Neural cell (in vitro differentiated cells): ENCODE measurements around the gene BRAF. TPM values are rescaled to one million over a fixed set of nuclear protein-coding genes. Genes with fewer than 3 reads are reported as not detected.

Experiments
- H2AFZ ChIP-seq: fragments of 200-600, 300-800 bp; sonication (generic), shearing (Covaris generic); 2 replicates; pipeline ENCODE4 v1.6.0; 2014; ENCODE audit warnings: low read depth, mild to moderate bottlenecking, antibody characterized with exemption, low read length, moderate library complexity
- H3F3A ChIP-seq: fragments of 200-600 bp; shearing (Covaris generic); 2 replicates; pipeline ENCODE4 v1.6.1; 2016; ENCODE audit warnings: mild to moderate bottlenecking, moderate library complexity, mixed read lengths, antibody characterized with exemption, low read length; ENCODE audit not compliant: insufficient read depth, poor library complexity, severe bottlenecking
- H3K27ac ChIP-seq: fragments of 200-600, 300-800 bp; sonication (generic), shearing (Covaris generic); 2 replicates; pipeline ENCODE4 v1.5.1; 2014; ENCODE audit warnings: mild to moderate bottlenecking, low read length, moderate library complexity
- H3K27me3 ChIP-seq: fragments of 300-800, 200-600 bp; sonication (generic), shearing (Covaris generic); 2 replicates; pipeline ENCODE4 v1.6.0; 2014; ENCODE audit warnings: mild to moderate bottlenecking, low read depth, low read length, moderate library complexity; ENCODE audit not compliant: insufficient read depth
- H3K36me3 ChIP-seq: fragments of 300-800, 200-600 bp; sonication (generic), shearing (Covaris generic); 2 replicates; pipeline ENCODE4 v1.5.1; 2014; ENCODE audit warnings: mild to moderate bottlenecking, antibody characterized with exemption, low read length, moderate library complexity; ENCODE audit not compliant: insufficient read depth
- H3K4me2 ChIP-seq: fragments of 300-800, 200-600 bp; sonication (generic), shearing (Covaris generic); 2 replicates; pipeline ENCODE4 v1.6.0; 2014; ENCODE audit warnings: mild to moderate bottlenecking, low read length
- H3K4me3 ChIP-seq: fragments of 300-800, 200-600 bp; sonication (generic), shearing (Covaris generic); 2 replicates; pipeline ENCODE4 v1.5.1; 2014; ENCODE audit warnings: mild to moderate bottlenecking, low read length, moderate library complexity
- H3K79me2 ChIP-seq: fragments of 200-600 bp; shearing (Covaris generic); replicated peaks from 2 replicates; pipeline ENCODE4 v1.6.0; 2014; ENCODE audit warnings: mild to moderate bottlenecking, low read length, moderate library complexity; ENCODE audit not compliant: insufficient read depth
- H3K9ac ChIP-seq: fragments of 300-800, 200-600 bp; sonication (generic), shearing (Covaris generic); 2 replicates; pipeline ENCODE4 v1.6.1; 2016; ENCODE audit warnings: mild to moderate bottlenecking, low read length, mixed read lengths
- H3K9me2 ChIP-seq: fragments of 200-600 bp; shearing (Covaris generic); 2 replicates; pipeline ENCODE4 v1.6.1; 2016; ENCODE audit warnings: mild to moderate bottlenecking, low read length, mixed read lengths; ENCODE audit not compliant: insufficient read depth
- H3K9me3 ChIP-seq: fragments of 200-600, 300-800 bp; sonication (generic), shearing (Covaris generic); 2 replicates; pipeline ENCODE4 v1.6.1; 2016; ENCODE audit warnings: mild to moderate bottlenecking, mixed run types, low read length, moderate library complexity, mixed read lengths
- H4K20me1 ChIP-seq: fragments of 200-600 bp; shearing (Covaris generic); 2 replicates; pipeline ENCODE4 v1.6.1; 2016; ENCODE audit warnings: mild to moderate bottlenecking, mixed run types; ENCODE audit not compliant: insufficient read depth
- EP300 ChIP-seq: fragments of 450-650 bp; conservative IDR thresholded peaks from 2 replicates; pipeline ENCODE4 v1.6.1; 2014; ENCODE audit warnings: antibody characterized with exemption, mild to moderate bottlenecking, moderate library complexity; ENCODE audit not compliant: poor library complexity, severe bottlenecking
- EZH2 ChIP-seq: fragments of 200-600, 300-800 bp; shearing (Covaris generic), sonication (generic); IDR thresholded peaks from 2 replicates; pipeline ENCODE4 v1.6.1; 2014; ENCODE audit warnings: antibody characterized with exemption, low read length, borderline replicate concordance, mild to moderate bottlenecking; ENCODE audit not compliant: insufficient read depth, poor library complexity, severe bottlenecking
- MXI1 ChIP-seq: fragments of 450-650 bp; conservative IDR thresholded peaks from 2 replicates; pipeline ENCODE4 v1.6.1; 2014; ENCODE audit warnings: antibody characterized with exemption, mild to moderate bottlenecking; ENCODE audit not compliant: poor library complexity, severe bottlenecking
- POLR2AphosphoS5 ChIP-seq: IDR thresholded peaks from 2 replicates; pipeline ENCODE4 v1.6.1; 2012
- SMC3 ChIP-seq: fragments of 450-650 bp; conservative IDR thresholded peaks from 2 replicates; pipeline ENCODE4 v1.6.1; 2014; ENCODE audit warnings: antibody characterized with exemption, mild to moderate bottlenecking, moderate library complexity; ENCODE audit not compliant: poor library complexity
- TAF1 ChIP-seq: IDR thresholded peaks from 2 replicates; pipeline ENCODE4 v1.6.1; 2012; ENCODE audit warnings: low read depth
- polyA plus RNA-seq: library from polyadenylated mRNA; depleted of rRNA; stranded (reverse); fragments of >200 nt; gene quantifications from 2 replicates; pipeline ENCODE4 v1.2.3, GENCODE V29; 2014
- TF ChIP-seq, protein P1 (sequence below): IDR thresholded peaks from 2 replicates; pipeline ENCODE4 v1.6.1; 2012; ENCODE audit warnings: borderline replicate concordance
- TF ChIP-seq, protein P2 (sequence below): fragments of 450-650 bp; IDR thresholded peaks from 2 replicates; pipeline ENCODE4 v1.5.1; 2014; ENCODE audit warnings: antibody characterized with exemption, mild to moderate bottlenecking, moderate library complexity; ENCODE audit not compliant: poor library complexity, severe bottlenecking

BRAF gene
- polyA plus RNA-seq, 1 donor from 2014 or later, result 31.7 TPM

DNA sequence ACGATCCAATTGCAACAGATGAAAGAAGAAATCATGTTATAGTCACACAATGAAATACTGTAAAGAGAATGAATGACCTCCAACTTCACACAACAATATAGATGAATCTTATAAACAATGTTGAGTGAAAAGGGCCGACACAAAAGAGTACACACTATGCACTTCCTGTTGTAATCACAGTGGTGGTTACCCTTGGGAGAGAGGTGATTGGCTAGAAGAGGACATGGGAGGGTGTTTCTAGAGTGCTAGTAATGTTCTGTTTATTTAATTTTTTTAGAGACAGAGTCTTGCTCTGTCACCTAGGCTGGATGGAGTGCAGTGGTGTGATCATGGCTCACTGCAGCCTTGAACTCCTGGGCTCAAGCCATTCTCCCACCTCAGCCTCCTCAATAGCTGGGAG is 145.8 kb downstream of the BRAF start:
- TF ChIP-seq, protein P1, sequence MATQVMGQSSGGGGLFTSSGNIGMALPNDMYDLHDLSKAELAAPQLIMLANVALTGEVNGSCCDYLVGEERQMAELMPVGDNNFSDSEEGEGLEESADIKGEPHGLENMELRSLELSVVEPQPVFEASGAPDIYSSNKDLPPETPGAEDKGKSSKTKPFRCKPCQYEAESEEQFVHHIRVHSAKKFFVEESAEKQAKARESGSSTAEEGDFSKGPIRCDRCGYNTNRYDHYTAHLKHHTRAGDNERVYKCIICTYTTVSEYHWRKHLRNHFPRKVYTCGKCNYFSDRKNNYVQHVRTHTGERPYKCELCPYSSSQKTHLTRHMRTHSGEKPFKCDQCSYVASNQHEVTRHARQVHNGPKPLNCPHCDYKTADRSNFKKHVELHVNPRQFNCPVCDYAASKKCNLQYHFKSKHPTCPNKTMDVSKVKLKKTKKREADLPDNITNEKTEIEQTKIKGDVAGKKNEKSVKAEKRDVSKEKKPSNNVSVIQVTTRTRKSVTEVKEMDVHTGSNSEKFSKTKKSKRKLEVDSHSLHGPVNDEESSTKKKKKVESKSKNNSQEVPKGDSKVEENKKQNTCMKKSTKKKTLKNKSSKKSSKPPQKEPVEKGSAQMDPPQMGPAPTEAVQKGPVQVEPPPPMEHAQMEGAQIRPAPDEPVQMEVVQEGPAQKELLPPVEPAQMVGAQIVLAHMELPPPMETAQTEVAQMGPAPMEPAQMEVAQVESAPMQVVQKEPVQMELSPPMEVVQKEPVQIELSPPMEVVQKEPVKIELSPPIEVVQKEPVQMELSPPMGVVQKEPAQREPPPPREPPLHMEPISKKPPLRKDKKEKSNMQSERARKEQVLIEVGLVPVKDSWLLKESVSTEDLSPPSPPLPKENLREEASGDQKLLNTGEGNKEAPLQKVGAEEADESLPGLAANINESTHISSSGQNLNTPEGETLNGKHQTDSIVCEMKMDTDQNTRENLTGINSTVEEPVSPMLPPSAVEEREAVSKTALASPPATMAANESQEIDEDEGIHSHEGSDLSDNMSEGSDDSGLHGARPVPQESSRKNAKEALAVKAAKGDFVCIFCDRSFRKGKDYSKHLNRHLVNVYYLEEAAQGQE, result no peak
- TF ChIP-seq, protein P2, sequence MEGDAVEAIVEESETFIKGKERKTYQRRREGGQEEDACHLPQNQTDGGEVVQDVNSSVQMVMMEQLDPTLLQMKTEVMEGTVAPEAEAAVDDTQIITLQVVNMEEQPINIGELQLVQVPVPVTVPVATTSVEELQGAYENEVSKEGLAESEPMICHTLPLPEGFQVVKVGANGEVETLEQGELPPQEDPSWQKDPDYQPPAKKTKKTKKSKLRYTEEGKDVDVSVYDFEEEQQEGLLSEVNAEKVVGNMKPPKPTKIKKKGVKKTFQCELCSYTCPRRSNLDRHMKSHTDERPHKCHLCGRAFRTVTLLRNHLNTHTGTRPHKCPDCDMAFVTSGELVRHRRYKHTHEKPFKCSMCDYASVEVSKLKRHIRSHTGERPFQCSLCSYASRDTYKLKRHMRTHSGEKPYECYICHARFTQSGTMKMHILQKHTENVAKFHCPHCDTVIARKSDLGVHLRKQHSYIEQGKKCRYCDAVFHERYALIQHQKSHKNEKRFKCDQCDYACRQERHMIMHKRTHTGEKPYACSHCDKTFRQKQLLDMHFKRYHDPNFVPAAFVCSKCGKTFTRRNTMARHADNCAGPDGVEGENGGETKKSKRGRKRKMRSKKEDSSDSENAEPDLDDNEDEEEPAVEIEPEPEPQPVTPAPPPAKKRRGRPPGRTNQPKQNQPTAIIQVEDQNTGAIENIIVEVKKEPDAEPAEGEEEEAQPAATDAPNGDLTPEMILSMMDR, result no peak
- Histone ChIP-seq H3K9ac (no peak overlapping the region), H3K36me3 (no peaks in the 10 kb centered on the region)

DNA sequence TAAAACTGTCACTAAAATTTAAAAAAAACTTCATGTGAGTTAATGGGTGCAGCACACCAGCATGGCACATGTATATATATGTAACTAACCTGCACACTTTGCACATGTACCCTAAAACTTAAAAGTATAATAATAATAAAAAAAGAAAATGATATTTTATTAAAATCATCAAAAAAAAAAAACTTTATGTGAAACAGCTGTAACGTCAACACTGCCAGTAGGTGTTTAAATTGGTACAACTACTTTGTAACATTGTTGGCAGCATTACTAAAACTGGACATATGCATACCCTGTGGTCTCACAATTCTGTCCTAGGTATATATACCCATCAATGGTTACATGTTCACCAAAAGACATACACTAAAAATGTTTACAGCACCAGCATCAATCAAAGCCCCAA is 146.2 kb downstream of the BRAF start:
- no peak overlapping the region for H3K4me3 ChIP-seq
- H3F3A ChIP-seq, result no peaks in the 10 kb centered on the region
- H3K27me3 ChIP-seq, result no peaks in the 10 kb centered on the region
- H3K9me3 ChIP-seq, result no peaks in the 10 kb centered on the region
- no peaks in the 10 kb centered on the region for H3K9me2 ChIP-seq
- no peak overlapping the region for H2AFZ ChIP-seq
- no peak overlapping the region for H3K27ac ChIP-seq
- TF ChIP-seq SMC3 (no peak), POLR2AphosphoS5 (no peak), MXI1 (no peak), TAF1 (no peak), EZH2 (no peak), EP300 (no peak)
- TF ChIP-seq, protein P2, result no peak
- TF ChIP-seq, protein P1, result no peak
- no peak overlapping the region for H3K4me2 ChIP-seq
- no peaks in the 10 kb centered on the region for H3K79me2 ChIP-seq
- H3K9ac ChIP-seq, result no peak overlapping the region
- no peaks in the 10 kb centered on the region for H4K20me1 ChIP-seq
- no peaks in the 10 kb centered on the region for H3K36me3 ChIP-seq

More for the DNA sequence above, 145.8 kb downstream of the BRAF start:
- no peaks in the 10 kb centered on the region for H3K9me3 ChIP-seq
- H4K20me1 ChIP-seq, result no peaks in the 10 kb centered on the region
- no peak overlapping the region for H3K4me2 ChIP-seq
- no peak overlapping the region for H3K4me3 ChIP-seq
- H3F3A ChIP-seq, result no peaks in the 10 kb centered on the region
- no peak overlapping the region for H2AFZ ChIP-seq
- no peak overlapping the region for H3K27ac ChIP-seq
- H3K9me2 ChIP-seq, result no peaks in the 10 kb centered on the region
- H3K79me2 ChIP-seq, result no peaks in the 10 kb centered on the region
- H3K27me3 ChIP-seq, result no peaks in the 10 kb centered on the region
